EH (cell line): Measurements from ENCODE around the gene PPIE.

Experiments
- DNase-seq: peaks from one replicate; pipeline ENCODE4 v3.0.0-alpha.2; 2015; ENCODE audit warnings: low read depth

The PPIE gene

GRCh38 chr1:39805385-39805784 is 66.7 kb downstream of the PPIE start:
- DNase-seq = no peak

GRCh38 chr1:39808784-39809517 is 70.3 kb downstream of the PPIE start:
- peak; percentile 27 for DNase-seq

GRCh38 chr1:39812913-39813312 is 74.2 kb downstream of the PPIE start:
- no peak for DNase-seq
